GM20431 (cell line): ENCODE data around the gene DYNC2H1.
"Not testable (repeated sequence)": the region's sequence is repeated elsewhere in the genome, so short reads cannot be mapped to it uniquely, and the experiment has no call there.

Experiments
- in situ Hi-C: fragments of 300-500 bp; cut with MseI, MboI; formaldehyde crosslinking; loops from one replicate; pipeline ENCODE4 v1.15.0; 2020; ENCODE audit warnings: low sequenced_read_pairs; ENCODE audit not compliant: unreplicated experiment

The DYNC2H1 gene

GRCh38 chr11:103111400-103111799 lies 2.2 kb downstream of the DYNC2H1 start:
- in situ Hi-C loops: no loop called here

DNA sequence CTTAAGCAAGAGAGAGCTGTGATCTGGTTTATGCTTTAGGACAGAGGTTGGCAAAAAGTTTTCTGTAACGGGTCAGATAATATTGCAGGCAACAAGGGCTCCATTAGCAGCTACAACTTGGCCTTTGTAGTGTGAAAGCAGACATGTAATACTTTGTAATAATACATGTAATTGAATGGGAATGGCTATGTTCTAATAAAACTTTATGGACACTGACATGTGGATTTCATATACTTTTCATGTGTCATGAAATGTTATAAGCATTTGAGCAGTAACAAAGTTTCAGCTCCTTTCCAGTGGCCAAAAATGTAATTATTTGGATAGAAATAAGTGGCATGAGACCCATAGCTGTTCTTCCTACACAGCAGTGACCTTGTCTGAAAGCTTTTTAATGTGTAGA lies 3.1 kb downstream of the DYNC2H1 start:
- in situ Hi-C loops: no loop called here

GRCh38 chr11:103114836-103115235 lies 5.6 kb downstream of the DYNC2H1 start:
- in situ Hi-C loops: no loop called here

GRCh38 chr11:103125462-103125861 lies 16.2 kb downstream of the DYNC2H1 start:
- in situ Hi-C loops: no loop called here

- in situ Hi-C loops: not testable (repeated sequence)
These were observed 32.8 kb downstream of the DYNC2H1 start for GRCh38 chr11:103141986-103142385.

DNA sequence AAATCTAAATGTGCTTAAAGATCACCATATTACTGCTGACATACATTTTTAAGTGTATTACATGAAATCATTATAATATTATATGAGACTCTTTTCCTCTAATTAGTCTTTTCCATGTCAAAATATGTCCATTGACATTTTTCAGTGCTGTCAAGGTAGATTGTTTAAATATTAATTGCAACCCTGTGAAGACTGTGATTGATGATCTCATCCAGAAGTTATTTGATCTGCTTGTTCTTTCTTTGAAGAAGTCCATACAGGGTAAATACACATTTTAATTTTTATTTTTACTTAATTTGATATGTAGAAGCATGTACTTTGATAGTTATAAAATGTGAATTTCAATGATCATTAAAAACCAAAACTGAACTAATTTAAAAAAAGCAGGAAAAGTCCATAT lies 38.4 kb downstream of the DYNC2H1 start:
- in situ Hi-C loops: no loop called here

DNA sequence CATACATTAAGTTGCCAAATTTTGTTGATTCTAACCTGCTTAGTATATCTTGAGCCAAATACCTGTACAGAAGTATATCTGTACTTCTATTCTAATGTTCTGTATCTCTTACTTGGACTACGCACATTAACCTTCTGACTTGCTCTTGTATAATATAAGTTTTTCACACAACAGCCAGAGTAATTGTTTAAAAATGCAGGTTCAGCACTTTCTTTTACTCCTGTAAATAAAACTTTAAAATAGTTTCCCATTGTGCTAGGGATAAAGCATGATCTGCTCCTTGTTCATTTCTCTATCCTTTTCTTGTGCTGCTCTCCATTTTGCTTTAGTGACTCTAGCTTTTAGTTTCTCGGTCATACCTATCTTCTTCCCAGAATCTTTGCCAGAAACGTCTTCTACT lies 48.3 kb downstream of the DYNC2H1 start:
- in situ Hi-C loops: no loop called here

DNA sequence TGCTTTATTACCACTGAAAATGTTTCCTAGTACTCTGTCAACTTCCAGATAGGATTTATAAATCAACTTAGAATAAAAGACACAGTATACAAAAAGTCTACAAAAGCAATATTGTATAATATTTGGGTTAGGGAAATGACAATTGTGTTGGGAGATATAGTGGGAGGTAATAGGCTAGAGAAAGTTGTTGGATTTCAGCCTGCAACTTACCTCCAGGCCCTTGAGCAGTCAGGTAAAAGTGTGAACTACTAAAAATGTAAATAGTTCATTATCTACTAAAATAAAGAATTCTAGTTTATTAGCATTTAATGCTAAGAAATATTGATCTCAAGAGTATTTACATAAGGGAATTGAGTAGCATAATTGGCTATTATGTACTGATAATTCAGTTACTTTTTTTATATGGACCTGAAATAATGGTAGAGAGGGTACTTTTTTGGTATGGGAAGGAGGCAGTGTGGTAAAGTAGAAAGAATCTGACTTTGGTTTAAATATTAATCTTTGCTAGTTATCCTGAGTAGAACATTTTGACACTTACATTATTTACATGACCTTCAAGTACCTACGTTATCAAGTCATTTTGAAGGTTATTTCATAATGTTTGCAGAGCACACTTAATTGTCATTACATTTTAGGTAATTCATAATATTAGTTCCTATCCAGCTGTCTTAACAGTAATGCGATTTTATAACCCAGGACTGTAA lies 55.0 kb downstream of the DYNC2H1 start:
- in situ Hi-C loops: no loop called here

DNA sequence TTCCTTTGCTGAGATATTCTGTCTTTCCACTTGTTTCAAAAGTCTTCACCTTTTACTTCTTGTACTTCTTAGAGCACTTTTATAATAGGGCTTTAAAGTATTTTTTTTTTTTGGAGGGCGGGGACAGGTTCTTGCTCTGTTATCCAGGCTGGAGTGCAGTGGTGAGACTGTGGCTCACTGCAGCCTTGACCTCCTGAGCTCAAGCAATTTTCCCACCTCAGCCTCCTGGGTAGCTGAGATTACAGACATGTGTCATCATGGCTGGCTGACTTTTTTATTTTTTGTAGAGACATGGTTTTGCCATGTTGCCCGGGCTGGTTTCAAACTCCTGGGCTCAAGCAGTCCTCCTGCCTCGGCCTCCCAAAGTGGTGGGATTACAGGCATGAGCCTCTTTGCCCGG lies 57.9 kb downstream of the DYNC2H1 start:
- in situ Hi-C loops: no loop called here

DNA sequence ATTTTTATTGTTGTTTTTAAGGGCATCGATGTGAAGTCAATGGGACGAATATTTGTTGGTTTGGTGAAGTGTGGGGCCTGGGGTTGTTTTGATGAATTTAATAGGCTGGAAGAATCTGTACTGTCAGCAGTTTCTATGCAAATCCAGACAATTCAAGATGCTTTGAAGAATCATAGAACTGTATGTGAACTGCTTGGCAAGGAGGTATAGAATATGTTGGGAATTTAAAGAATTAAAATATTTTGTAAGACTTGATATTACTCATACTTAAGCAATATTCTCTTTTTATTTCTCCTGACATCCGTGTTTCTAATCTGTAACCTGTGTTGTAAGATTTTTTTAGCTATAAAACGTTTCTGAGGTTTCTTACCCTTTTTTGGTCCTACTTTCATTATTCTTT lies 61.6 kb downstream of the DYNC2H1 start:
- in situ Hi-C loops: no loop called here

DNA sequence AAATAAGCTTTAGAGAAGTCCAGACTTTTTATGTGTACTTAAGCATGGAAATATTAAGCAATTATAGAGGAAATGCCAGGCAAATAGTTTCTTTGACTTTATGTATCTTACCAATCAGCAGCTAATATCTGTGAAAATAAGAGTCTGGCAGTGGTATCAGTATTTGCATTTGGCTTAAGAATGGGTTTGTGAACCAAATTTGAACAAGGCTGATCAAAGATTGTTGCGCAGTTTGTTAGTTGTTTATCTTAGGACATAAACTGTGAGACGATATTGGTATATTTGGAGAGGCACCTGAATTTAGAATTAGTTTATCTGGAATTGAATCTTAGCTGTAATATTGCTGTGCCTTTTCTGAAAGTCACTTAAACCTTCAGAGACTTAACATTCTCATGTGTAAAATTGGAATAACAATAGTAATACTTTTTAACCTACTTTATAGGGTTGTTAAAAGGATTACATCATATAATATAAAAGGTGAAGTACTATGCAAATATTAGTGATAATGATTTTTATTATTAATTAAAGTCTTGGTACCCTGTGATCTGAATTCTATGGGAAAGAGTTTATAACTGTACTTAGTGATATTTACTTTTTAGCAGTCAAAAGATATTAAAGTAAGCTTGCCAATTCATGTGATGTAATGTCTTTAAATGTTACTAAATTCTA lies 66.4 kb downstream of the DYNC2H1 start:
- in situ Hi-C loops: no loop called here

GRCh38 chr11:103183981-103184611 lies 74.9 kb downstream of the DYNC2H1 start:
- in situ Hi-C loops: no loop called here

DNA sequence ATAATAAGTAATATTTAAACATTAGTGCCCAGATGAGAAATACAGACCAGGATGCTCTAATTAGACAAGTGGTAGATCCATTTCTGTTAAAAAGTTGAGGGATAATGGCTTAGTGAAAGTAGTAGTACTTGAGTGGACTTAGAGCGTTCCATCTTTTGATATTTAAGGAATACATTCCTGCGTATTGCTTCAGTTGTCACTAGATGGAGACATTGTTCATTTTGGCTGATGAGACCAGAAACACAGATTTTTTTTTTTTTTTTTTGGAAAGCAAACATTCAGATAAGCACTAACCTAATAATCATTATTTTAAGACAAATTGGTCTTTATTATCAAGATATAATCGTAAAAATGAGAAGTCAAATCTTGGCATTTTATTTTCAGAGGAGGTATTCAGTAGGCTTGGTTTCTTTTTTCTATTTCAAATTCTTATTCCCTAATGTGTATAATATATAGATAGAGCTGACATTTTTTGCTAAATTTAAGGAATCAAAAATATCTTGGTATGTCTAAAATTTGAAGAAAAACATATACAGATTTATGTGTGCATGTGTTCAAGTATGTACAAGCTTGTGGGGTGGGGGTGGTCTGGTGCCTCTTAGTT lies 92.9 kb downstream of the DYNC2H1 start:
- in situ Hi-C loops: no loop called here

DNA sequence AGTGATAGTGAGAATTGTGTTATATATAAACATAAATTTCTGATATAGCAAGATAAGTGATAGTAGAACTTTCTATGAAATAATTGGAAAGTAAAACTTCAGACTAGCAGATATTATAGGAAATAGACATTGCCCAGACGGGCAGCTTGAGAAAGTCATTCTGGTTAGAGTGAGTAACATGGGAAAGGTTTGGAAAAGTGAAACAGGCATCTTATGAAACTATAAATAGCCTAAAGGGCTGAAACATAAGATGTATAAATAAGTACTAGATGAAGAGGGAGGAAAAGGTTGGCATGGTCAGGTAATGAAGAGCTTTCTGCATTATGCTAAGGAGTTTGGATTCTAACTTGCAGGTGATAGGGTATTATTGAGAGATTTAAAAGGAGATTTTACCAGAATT lies 101.3 kb downstream of the DYNC2H1 start:
- in situ Hi-C loops: no loop called here

GRCh38 chr11:103215812-103216211 lies 106.6 kb downstream of the DYNC2H1 start:
- in situ Hi-C loops: no loop called here

DNA sequence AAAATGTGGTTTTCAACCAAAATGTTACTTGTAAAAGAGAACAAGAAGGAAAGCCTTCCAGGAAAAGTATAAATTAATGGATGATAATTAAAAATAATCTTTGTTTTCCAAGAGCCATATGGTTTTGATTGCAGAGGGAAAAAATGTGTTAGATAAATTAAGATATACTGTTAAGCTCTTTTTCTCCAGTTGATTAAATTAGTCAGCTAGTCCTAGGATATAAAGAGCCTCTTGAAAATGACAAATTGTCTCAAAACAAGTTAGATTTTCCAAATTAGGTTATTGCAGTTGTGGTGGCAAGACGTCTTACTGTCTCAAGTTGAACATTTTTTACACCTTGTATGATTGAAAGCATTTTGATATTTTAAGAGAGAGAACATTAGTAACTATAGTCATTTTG lies 110.9 kb downstream of the DYNC2H1 start:
- in situ Hi-C loops: no loop called here

- in situ Hi-C loops: no loop called here
These were observed 113.6 kb downstream of the DYNC2H1 start for GRCh38 chr11:103222806-103223205.

GRCh38 chr11:103228807-103229206 lies 119.6 kb downstream of the DYNC2H1 start:
- in situ Hi-C loops: no loop called here

DNA sequence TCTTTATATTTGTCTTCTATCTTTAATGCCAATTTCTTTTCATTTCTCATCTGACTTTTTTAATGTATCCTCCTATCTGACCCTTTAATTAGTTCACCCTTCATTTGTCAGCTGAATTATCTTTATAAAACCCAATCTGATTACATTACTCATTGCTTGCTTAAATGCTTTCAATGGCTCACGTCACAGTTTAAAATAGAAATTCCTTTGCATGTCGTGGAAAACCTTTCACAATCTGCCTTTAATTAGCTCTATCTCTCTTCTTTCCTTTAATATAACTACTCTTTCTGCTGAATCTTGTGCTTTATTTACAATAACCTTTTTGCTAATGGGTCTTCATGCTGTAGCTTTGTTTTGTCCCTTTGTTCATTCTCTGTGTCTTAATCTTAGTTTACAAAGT lies 125.7 kb downstream of the DYNC2H1 start:
- in situ Hi-C loops: no loop called here

- in situ Hi-C loops: no loop called here
These were observed 132.3 kb downstream of the DYNC2H1 start for GRCh38 chr11:103241574-103241973.

GRCh38 chr11:103254123-103254522 lies 144.9 kb downstream of the DYNC2H1 start:
- in situ Hi-C loops: no loop called here
